Activated CD4-positive, alpha-beta T cell treated with anti-CD3 and anti-CD28 coated beads, Interleukin-2, amount 10 ng/mL, durations not matched to agents 24 days and 14 days (primary cell): ENCODE measurements around the gene RAB9B. TPM values are rescaled to one million over a fixed set of nuclear protein-coding genes. Genes with fewer than 3 reads are reported as not detected.

Experiments used
- DNase-seq: peaks from one replicate; pipeline ENCODE4 v3.0.0; 2022
- H3K27ac Mint-ChIP-seq: one replicate; pipeline ENCODE4 v1.8.0; 2022; ENCODE audit warnings: mild to moderate bottlenecking, mixed read lengths
- H3K27me3 Mint-ChIP-seq: one replicate; pipeline ENCODE4 v1.8.0; 2022; ENCODE audit warnings: mixed read lengths
- H3K36me3 Mint-ChIP-seq: one replicate; pipeline ENCODE4 v1.8.0; 2022; ENCODE audit warnings: low read depth, mild to moderate bottlenecking, mixed read lengths
- H3K4me1 Mint-ChIP-seq: one replicate; pipeline ENCODE4 v1.8.0; 2021; ENCODE audit warnings: mixed read lengths
- H3K4me3 Mint-ChIP-seq: one replicate; pipeline ENCODE4 v1.8.0; 2022; ENCODE audit warnings: mild to moderate bottlenecking, moderate library complexity, mixed read lengths
- H3K9me3 Mint-ChIP-seq: one replicate; pipeline ENCODE4 v1.8.0; 2021; ENCODE audit warnings: mixed read lengths
- intact Hi-C: fragments of 100-400 bp; cut with micrococcal nuclease; formaldehyde crosslinking; loops from one replicate; pipeline ENCODE4 v1.15.1; 2023
- total RNA-seq: library from RNA; stranded (reverse); gene quantifications from 2 replicates; pipeline ENCODE4 v1.2.3, GENCODE V29; 2022

RAB9B gene
- total RNA-seq, 1 donor from 2014 or later: 0.35 TPM

- Mint-ChIP-seq H3K9me3 (no peaks in the 10 kb centered on the region), H3K27ac (no peak overlapping the region), H3K36me3 (no peaks in the 10 kb centered on the region), H3K4me1 (no peaks in the 10 kb centered on the region), H3K27me3 (peaks cover 7% of the 10 kb centered on the region), H3K4me3 (no peak overlapping the region)
- no peak for DNase-seq
- intact Hi-C loops: no loop called here
Observed at GRCh38 chrX:103793545-103793940, 38.5 kb downstream of the RAB9B start.

GRCh38 chrX:103792916-103793544 is 39.0 kb downstream of the RAB9B start:
- Mint-ChIP-seq H3K9me3 (no peaks in the 10 kb centered on the region), H3K27me3 (peaks cover 7% of the 10 kb centered on the region), H3K4me1 (no peaks in the 10 kb centered on the region), H3K27ac (no peak overlapping the region), H3K36me3 (no peaks in the 10 kb centered on the region), H3K4me3 (no peak overlapping the region)
- intact Hi-C loops: no loop called here
- no peak for DNase-seq

GRCh38 chrX:103791826-103792485 is 40.1 kb downstream of the RAB9B start:
- no peak for DNase-seq
- no peak overlapping the region for H3K4me3 Mint-ChIP-seq
- no peaks in the 10 kb centered on the region for H3K9me3 Mint-ChIP-seq
- no peak overlapping the region for H3K27ac Mint-ChIP-seq
- intact Hi-C loops: no loop called here
- H3K36me3 Mint-ChIP-seq: no peaks in the 10 kb centered on the region
- peaks cover 7% of the 10 kb centered on the region for H3K27me3 Mint-ChIP-seq
- no peaks in the 10 kb centered on the region for H3K4me1 Mint-ChIP-seq

GRCh38 chrX:103791228-103791627 is 40.8 kb downstream of the RAB9B start:
- no peaks in the 10 kb centered on the region for H3K9me3 Mint-ChIP-seq
- no peak for DNase-seq
- H3K36me3 Mint-ChIP-seq: no peaks in the 10 kb centered on the region
- H3K4me1 Mint-ChIP-seq: no peaks in the 10 kb centered on the region
- peaks cover 7% of the 10 kb centered on the region for H3K27me3 Mint-ChIP-seq
- no peak overlapping the region for H3K4me3 Mint-ChIP-seq
- no peak overlapping the region for H3K27ac Mint-ChIP-seq
- intact Hi-C loops: no loop called here

- no peak overlapping the region for H3K4me3 Mint-ChIP-seq
- H3K36me3 Mint-ChIP-seq: no peaks in the 10 kb centered on the region
- H3K9me3 Mint-ChIP-seq: no peaks in the 10 kb centered on the region
- no peak overlapping the region for H3K27ac Mint-ChIP-seq
- no peak for DNase-seq
- peaks cover 7% of the 10 kb centered on the region for H3K27me3 Mint-ChIP-seq
- H3K4me1 Mint-ChIP-seq: no peaks in the 10 kb centered on the region
- intact Hi-C loops: no loop called here
Observed at GRCh38 chrX:103789004-103789403, 43.1 kb downstream of the RAB9B start.

- Mint-ChIP-seq H3K36me3 (no peaks in the 10 kb centered on the region), H3K27ac (no peak overlapping the region), H3K4me3 (no peak overlapping the region), H3K27me3 (no peaks in the 10 kb centered on the region), H3K9me3 (no peaks in the 10 kb centered on the region), H3K4me1 (no peaks in the 10 kb centered on the region)
- DNase-seq: no peak
- intact Hi-C loops: no loop called here
Observed at GRCh38 chrX:103783971-103784370, 48.1 kb downstream of the RAB9B start.

GRCh38 chrX:103783196-103783595 is 48.9 kb downstream of the RAB9B start:
- H3K36me3 Mint-ChIP-seq: no peaks in the 10 kb centered on the region
- H3K9me3 Mint-ChIP-seq: no peaks in the 10 kb centered on the region
- intact Hi-C loops: no loop called here

GRCh38 chrX:103782640-103783039 is 49.4 kb downstream of the RAB9B start:
- Mint-ChIP-seq H3K36me3 (no peaks in the 10 kb centered on the region), H3K4me3 (no peak overlapping the region), H3K4me1 (no peaks in the 10 kb centered on the region), H3K27ac (no peak overlapping the region), H3K27me3 (peaks cover 2% of the 10 kb centered on the region), H3K9me3 (no peaks in the 10 kb centered on the region)
- intact Hi-C loops: no loop called here
- DNase-seq: no peak

More at GRCh38 chrX:103783196-103783595, 48.9 kb downstream of the RAB9B start:
- no peak for DNase-seq
- Mint-ChIP-seq H3K4me1 (no peaks in the 10 kb centered on the region), H3K27ac (no peak overlapping the region), H3K27me3 (peaks cover 1% of the 10 kb centered on the region), H3K4me3 (no peak overlapping the region)

GRCh38 chrX:103781706-103782105 is 50.4 kb downstream of the RAB9B start:
- intact Hi-C loops: no loop called here
- H3K4me3 Mint-ChIP-seq: no peak overlapping the region
- H3K36me3 Mint-ChIP-seq: no peaks in the 10 kb centered on the region
- no peak overlapping the region for H3K27ac Mint-ChIP-seq
- no peaks in the 10 kb centered on the region for H3K4me1 Mint-ChIP-seq
- no peaks in the 10 kb centered on the region for H3K9me3 Mint-ChIP-seq
- no peak for DNase-seq
- peaks cover 2% of the 10 kb centered on the region for H3K27me3 Mint-ChIP-seq

- DNase-seq: no peak
- no peak overlapping the region for H3K4me3 Mint-ChIP-seq
- no peaks in the 10 kb centered on the region for H3K4me1 Mint-ChIP-seq
Observed at GRCh38 chrX:103781062-103781402, 51.0 kb downstream of the RAB9B start.

GRCh38 chrX:103780336-103781061 is 51.6 kb downstream of the RAB9B start:
- Mint-ChIP-seq H3K27me3 (peaks cover 4% of the 10 kb centered on the region), H3K4me1 (no peaks in the 10 kb centered on the region), H3K9me3 (no peaks in the 10 kb centered on the region), H3K36me3 (no peaks in the 10 kb centered on the region), H3K4me3 (no peak overlapping the region), H3K27ac (no peak overlapping the region)
- no peak for DNase-seq
- intact Hi-C loops: no loop called here

More at GRCh38 chrX:103781062-103781402, 51.0 kb downstream of the RAB9B start:
- no peaks in the 10 kb centered on the region for H3K36me3 Mint-ChIP-seq
- intact Hi-C loops: no loop called here
- no peak overlapping the region for H3K27ac Mint-ChIP-seq
- peaks cover 4% of the 10 kb centered on the region for H3K27me3 Mint-ChIP-seq
- H3K9me3 Mint-ChIP-seq: no peaks in the 10 kb centered on the region

GRCh38 chrX:103779141-103779789 is 52.8 kb downstream of the RAB9B start:
- Mint-ChIP-seq H3K9me3 (no peaks in the 10 kb centered on the region), H3K4me3 (no peak overlapping the region), H3K27ac (no peak overlapping the region), H3K4me1 (no peaks in the 10 kb centered on the region), H3K36me3 (no peaks in the 10 kb centered on the region), H3K27me3 (peaks cover 7% of the 10 kb centered on the region)
- DNase-seq: no peak
- intact Hi-C loops: no loop called here

- Mint-ChIP-seq H3K27me3 (peaks cover 7% of the 10 kb centered on the region), H3K36me3 (no peaks in the 10 kb centered on the region), H3K27ac (no peak within 1 kb of the TSS), H3K4me1 (no peaks in the 10 kb centered on the region), H3K9me3 (no peaks in the 10 kb centered on the region), H3K4me3 (no peak within 1 kb of the TSS)
- intact Hi-C loops: no loop called here
- no peak for DNase-seq
Observed at GRCh38 chrX:103776546-103776945, 55.5 kb downstream of the RAB9B start, which contains the start of gene PLP1. Gene PLP1 (plus strand): TSS chrX:103776840. CDS start chrX:103776996, 156 bp downstream.

- DNase-seq: no peak
- intact Hi-C loops: no loop called here
- peaks cover 7% of the 10 kb centered on the region for H3K27me3 Mint-ChIP-seq
- H3K9me3 Mint-ChIP-seq: no peaks in the 10 kb centered on the region
- no peaks in the 10 kb centered on the region for H3K4me1 Mint-ChIP-seq
- H3K27ac Mint-ChIP-seq: no peak overlapping the region
- no peak overlapping the region for H3K4me3 Mint-ChIP-seq
- H3K36me3 Mint-ChIP-seq: no peaks in the 10 kb centered on the region
Observed at GRCh38 chrX:103774070-103774642, 57.9 kb downstream of the RAB9B start.
